GDM1 (cell line): ENCODE measurements around the gene RALGAPA2.
A peak's percentile ranks its signal among the peaks of the same experiment; 100 is the strongest.

Experiments
- DNase-seq: peaks from one replicate; lab custom pipeline; 2025; lab: John Stamatoyannopoulos, UW

The RALGAPA2 gene

DNA sequence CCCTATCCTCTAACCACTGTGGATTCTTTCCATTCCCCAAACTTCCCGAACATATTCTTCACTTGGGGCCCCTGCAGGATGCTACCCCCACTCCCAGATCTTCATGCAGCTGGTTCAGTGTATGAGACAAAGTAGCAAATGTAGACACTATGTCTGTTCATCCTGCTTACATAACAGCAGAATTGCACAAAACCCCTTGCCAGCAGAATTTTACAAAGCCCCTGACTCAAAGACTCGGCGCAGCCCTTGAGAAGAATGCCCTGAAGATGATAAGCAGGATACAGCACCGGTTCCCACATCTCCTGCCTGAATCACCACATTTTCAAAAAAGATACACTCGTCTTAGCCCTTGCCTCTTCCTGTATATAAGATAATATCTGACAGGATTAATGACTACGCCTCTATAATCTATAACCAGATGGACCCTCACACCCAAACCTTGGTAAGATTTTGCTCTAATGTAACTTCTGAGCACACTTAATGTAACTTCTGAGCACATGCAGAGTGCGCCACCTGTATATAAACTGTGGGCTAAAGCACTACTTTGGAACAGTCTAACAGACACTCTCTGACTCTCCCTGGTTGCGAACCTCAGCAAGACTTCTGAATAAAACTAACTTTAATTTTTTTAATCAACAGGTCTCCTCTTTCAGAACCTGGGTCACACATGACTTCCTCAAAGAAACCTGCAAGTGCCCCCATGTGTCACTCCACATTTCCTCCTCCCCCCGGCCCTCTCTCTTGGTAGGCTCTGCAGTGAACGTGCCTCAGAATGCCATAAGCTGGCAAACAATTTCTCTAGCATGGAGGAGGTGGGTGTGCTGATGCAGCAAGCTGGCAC, 28.7 kb downstream of the RALGAPA2 start:
- no peak for DNase-seq

DNA sequence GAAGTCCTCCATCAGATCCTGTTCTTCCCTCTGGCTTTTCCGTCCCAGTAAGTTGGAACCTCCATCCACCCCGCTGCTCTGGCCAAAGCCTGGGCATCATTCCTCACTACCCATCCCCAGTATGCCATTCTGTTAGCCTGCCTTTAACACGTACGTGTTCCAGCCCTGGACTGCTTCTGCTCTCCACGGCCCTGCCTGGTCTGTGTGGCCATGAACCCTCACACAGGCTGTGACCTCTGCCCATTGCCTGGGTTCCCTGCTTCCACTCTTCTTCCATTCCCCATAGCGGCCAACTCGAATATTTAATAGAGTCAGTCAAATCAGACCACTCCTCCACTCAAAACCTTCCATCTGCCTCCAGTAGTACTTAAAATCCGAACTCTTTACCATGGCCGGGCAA, 29.4 kb downstream of the RALGAPA2 start:
- DNase-seq = no peak

DNA sequence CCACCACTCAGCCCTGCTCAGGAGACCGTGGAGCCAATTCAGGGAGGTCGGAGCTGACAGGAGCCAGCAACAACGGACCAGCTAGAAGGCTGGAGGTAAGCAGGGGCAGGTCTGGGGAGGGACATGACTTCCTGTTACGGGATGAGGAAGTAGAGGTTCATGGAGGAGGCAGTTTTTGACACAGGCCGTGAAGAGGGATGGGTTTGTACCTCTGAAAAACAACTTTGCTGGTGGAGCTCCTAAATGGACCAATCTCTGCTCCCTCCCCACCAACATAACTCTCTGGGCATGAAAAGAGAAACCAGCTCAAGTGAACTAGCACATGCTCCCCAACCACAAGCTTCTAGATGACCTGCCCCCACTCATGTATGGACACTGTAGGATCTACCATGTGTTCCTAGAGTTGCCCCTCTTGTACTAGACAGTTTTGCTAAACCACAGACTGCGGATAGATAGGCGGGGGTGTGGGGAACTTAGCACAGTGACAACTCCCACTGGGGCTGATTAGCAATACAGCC, 31.4 kb downstream of the RALGAPA2 start:
- no peak for DNase-seq

DNA sequence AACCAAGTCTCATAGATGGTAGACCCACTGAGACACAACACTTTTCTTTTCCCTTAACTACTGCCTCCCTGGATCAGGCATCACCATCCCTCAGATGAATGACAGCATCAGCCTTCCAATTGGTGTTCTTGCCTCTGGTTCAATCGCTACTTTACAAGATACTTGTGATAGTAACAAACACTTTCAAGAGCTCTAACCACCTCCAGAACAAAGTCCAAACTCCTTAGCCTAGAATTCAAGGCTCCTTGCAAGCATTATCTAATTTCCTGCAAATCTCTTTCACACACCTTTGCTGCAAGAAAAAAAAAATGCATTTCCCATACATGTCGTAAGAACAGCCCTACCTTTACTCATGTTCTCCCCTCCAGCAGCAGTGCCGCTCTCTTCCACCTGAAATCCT, 33.1 kb downstream of the RALGAPA2 start:
- no peak for DNase-seq

DNA sequence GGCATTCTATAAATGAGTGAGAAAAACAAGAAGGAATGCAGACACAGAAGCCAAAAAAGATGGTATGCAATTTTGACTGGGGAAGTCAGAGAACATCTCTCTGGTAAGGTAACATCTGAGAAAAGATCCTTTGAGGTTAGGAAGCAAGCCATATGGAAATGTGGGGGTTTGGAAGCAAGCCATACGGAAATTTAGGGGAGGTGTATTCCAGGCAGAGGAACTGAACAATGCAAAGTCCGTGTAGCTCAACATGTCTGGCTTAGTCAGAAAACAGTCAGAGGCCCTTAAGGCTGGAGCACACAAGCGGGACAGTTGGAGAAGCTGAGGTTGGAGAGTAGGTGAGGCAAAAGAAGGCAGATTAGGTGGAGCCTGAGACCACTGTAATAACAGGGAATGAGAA, 35.3 kb downstream of the RALGAPA2 start:
- DNase-seq = no peak

DNA sequence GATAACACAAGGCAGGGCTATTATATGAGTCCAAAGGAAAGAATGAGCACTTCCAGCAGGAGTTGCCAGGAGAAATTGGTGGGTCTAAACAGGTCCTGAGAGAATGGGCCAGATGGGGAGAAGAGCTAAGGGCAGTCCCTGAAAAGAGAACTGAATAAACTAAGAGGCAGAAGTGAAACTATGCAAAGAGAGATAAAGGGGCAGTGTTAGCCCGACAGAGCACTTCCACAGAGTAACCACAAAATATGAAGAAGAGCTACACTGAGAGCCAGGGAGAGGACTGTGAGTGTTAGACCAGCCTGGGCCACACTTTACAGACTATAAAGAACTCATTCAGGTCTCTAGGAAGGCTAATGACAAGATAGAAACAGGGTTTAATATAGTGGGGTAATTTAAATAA, 43.8 kb downstream of the RALGAPA2 start:
- DNase-seq = peak; percentile 16

DNA sequence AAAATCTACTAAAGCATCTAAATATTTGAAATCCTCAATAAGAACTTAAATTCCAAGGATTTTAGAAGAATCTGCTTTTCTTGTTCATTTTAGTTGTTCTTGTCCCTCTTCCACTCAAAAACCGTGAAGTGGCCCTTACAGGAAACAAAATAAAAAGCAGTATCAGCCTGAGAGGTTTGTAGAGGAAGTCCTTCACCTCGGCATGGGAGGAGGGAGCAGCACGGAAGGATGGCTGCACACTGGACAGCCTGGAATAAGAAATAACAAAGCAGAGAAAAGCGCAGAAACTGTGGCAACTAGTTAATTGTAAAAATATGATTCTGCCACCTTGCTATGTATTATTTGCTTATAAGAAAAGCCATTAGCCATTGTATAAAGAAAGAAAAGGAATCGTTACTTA, 46.1 kb downstream of the RALGAPA2 start:
- no peak for DNase-seq

DNA sequence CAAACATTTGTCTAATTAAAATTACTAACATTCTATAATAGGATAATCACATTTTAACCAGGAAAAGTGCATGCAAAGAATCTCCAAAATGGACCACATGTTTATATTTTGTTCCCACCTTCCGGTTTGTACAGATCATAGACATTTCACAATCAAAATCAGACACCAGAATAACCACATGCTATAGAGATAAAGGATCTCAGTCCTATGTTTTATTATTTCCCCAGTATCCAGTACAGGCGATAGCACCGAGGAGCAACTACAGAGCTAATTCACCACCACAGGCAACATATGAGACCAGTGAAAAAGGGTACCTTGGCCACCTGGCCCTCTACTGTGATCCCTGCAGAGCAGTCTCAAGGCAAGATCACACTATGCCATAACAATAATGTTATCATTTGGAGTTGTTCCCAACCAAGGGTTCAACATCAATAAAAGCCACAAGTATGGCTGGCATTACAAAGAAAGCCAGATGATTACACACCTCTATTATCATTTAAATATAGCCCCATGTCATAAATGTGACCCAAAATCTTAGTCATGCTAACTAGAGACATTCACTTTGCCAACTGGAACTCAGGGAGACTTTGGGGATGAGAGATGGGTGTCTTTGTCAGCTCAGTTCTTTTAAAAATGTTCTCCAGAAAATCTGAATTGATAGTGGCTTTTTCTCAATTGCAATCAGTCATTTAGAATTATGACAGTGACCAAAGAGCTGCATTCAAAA, 46.7 kb downstream of the RALGAPA2 start:
- DNase-seq = no peak

DNA sequence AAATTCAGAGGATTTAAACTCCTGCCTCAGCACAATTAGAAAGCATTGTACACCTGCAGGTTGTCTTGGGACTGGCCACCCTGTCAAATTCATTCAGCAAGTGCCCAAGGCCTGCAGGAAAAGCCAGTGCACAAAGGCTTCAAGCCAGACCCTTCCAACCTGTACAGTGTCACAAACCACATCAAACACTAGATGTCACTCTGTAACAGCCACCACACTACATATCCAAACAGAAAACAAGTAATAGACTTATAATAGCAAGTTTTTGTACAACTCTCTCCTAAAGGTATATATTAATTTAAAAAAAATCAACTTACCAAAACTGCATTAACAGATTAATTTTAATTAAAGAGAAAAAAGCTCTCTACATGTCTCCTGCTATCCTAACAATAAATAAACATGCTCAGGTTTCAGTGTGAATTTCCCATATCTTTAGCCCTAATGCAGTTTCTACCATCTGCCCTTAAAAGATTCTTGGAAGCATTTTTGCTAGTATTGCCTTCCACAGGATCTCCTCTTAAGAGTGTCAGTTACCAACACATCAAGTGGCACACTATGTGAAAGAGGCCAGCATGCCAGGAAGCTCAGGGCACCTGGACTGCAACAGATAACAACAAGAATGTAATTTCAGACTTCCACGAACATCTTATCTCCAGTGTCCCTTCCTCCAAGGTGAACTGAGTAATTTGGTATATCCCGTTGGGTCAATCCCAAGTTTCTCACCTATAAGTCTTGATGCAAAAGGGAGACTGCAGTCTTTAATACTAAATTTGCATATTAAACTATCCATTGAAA, 47.5 kb downstream of the RALGAPA2 start:
- peak; percentile 8 for DNase-seq

DNA sequence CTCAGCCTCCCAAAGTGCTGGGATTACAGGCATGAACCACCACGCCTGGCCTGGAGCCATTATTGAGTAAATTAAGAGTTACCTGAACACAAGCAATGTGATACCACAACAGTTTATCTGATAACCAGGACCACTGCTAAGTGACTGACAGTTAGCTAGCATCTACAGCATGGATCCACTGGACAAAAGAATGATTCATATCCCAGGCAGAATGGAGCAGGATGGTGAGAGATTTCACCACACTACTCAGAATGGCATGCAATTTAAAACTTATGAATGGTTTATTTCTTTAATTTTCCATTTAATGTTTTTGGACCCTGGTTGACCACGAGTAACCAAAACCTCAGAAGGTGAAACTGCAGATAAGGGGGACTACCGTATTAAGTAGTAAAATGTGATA, 48.6 kb downstream of the RALGAPA2 start:
- DNase-seq = no peak

DNA sequence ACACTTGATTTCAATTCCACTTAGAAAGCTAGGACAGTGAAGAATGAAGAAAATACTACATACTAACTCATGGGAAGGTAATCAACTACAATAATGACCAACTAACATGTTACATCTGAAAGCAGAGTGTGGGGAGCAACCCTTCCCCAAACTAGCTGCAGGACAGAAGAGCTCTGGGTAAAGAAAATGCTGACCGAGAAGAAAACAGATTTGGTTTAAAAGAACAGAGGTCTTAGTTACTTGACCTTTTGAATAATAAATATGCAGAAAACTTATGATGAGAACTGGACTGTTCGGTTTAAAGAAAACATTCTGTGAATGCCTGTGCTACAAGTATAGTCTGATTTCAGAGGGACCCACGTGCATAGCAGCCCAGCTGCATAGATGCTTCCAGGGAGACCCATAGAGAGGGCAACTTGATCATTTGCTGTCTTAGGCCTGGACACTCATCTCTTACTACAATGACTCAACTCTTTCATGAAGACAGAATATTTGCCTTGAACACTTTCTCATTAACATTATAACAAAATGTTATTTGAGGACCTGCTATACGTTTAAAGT, 53.5 kb downstream of the RALGAPA2 start:
- no peak for DNase-seq

DNA sequence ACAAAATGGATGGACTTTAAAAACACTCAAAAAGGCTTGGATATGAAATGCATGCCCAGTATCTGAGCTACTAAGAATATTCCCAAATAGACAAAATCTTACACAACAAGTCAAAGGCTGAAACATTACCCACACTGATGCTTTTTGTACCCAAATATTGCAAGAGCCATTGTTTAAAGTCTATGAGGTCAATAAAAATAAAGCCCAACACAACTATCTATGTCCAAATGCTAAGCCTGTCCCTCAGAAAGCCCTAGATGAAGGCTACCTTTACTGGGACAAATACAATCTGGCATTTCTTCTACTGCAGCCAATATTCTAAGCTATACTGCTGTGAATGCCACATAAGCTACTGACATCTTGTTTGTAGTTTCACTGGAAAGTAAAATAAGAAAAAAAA, 54.3 kb downstream of the RALGAPA2 start:
- no peak for DNase-seq

DNA sequence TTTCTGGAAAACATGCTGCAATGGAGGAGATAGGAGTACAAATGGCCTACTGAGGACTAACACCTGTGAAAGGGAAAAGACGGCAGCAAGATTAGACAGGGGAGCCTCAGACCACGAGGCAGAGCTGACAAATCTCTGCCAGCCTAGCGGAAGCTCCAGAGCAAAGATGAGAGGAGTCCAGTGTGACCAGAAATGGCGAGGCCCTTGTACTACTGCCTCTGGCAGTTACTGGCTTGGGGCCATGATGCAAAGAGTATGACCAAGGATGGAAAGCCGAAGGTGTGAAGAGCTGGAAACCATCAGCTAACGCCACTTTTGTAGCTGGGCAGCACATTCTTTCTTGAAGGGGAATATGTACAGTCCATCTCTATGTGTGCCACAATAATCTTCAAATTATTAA, 55.4 kb downstream of the RALGAPA2 start:
- DNase-seq = no peak

DNA sequence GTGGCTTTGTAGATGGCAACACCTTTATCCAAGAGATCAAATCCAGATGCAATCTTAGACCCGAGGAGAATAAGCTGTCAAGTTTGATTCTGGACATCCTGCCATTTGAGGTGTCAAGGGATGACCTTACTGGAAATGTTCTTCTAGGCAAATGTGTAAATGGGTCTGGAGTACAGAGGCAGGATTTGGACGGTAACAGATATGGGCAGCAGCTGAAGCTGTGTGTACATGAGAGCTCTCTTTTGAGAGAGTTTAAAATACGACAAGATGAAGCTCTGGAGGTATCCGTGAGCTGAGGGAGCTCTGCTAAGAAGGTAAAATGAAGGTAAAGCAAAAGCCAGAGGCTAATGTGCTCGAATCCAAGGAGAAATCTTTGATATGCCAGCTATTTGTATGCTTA, 56.6 kb downstream of the RALGAPA2 start:
- DNase-seq = no peak

DNA sequence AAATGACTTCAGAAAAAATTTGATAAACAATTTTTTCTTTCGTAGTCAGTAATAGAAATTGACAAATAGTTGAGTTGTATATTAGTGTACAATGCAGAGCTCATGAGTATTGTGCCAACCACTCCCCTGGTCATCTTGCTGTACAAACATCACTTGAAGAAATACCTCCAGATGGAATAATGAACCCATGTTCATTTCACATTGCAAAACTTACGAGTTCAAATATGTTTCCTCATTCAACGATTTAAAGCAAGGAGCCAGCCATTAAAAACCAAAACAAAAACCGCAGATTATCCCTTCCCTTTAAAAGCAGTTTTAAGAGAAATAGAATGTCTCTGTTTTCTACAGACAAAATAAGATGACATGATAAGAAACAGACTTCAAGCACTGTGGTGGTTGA, 62.5 kb downstream of the RALGAPA2 start:
- no peak for DNase-seq

DNA sequence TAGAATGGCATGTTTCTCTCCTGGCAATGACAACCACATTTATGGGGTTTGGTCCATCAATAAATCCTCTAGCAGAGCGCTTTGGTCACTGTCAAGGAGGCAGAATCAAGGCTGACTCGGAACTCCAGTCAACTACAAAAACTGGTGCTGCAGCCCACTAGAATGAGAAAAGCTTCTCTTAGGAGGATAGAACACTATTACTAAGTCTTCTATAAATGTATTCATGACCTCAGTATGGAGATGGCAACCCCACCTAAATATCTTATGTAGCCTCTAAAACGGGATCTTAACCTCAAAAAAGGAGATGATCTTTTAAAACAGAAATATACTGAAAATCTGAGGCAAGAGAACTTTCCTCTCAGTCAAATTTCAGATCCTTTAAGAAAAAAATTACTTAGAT, 68.5 kb downstream of the RALGAPA2 start:
- DNase-seq = no peak

DNA sequence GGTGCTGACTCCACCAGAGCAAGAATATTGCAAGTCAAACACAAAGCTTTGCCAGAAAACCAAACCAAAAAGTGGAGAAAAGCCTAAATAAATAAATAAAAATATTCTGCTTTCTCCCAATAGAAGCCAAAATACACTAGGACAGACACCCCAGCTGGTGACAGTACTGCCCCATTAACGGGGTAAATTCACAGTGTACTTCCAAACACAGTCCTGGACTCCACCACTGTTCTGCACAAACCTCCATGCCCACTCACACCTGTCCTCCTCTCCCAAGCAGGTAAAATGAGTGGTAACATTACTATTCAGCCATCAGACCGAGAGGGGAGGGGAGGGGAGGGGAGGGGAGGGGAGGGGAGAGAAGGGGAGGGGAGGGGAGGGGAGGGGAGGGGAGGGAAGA, 70.7 kb downstream of the RALGAPA2 start:
- no peak for DNase-seq

DNA sequence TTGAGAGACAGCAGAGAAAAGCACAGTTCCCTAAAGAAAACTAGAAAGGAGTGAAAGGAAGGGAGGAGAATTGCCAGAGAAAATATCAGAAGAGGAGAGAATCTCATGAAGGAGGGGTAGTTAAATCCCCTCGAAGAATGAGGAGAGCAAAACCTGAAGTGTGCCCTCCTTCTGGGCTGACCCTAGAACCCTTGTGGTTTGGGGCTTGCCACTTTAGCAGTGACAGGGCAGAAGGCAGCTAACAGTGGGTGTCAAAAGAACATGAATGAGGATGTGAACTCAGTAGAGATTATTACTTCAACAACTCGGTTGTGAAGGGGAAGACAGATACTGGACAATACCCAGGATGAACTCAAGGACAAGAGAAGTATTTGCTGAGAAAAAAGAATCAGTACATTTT, 73.6 kb downstream of the RALGAPA2 start:
- DNase-seq = no peak

DNA sequence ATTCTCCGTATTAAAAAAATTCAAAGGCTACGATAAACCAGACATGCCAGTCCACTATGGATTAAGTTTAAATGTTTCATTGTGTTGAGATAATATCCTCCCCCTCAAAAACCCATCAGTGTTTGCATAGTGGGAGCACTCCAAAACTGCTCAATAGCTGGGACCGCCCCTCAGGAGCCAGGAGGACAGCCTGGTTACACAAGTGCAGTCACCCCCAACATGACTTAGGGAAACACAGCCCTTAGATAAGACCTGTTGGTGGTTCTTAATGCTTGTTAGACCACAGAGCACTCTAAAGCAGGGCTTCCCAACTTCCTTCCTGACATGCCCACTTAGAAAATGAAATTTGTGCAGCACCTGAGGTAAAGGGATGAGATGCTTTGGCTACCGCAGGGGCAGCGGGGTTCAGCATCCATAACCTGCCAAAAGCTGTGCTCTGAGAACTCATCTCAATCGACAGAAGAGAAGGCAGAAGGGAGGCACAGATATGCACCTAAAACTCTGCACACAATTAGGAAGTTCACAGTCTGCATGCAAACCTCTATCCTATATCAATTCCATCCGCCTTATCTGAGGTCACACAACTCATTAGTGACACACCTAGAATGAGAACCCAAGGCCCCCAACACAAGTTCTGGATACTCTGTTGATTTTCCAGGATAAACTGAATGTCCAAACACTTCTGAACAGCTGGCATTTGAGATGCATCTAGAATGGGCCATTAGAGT, 74.3 kb downstream of the RALGAPA2 start:
- DNase-seq = peak; percentile 4

DNA sequence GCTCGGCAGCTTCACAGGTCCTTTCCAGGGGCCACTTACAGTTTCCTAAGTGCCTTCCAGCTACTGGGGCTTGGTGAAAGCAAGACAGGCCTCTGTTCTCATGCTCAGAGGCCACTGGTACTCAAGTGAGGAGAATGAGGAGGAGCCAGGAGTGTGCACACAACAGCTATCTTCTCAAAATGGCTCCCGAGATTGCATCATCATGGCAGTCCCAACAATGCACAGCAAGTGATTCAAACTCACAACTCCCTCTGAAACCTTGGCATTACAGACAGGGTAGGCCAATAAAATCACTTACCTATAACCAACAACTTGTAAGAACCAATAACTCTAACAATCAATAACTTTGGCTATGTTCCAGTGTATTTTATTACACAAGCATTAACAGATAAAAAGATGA, 77.4 kb downstream of the RALGAPA2 start:
- DNase-seq = no peak

DNA sequence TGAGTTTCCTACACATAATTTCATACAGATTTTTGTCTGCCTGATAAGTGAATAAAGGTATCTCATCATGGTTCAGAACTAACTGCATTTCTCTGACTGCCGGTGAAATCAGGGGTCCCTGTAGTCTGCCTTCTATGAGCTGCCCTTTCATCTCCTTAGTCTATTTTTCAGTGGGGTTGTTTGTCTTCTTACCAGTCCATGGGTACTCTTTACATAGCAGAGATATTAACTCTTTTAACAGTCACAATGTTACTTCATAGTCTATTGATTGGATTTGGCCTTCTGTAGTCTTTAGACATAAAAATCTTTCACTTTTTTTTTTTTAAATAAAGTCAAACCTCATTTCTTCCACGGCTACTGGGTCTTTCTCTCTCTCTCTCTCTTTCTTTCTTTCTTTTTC, 79.8 kb downstream of the RALGAPA2 start:
- no peak for DNase-seq

DNA sequence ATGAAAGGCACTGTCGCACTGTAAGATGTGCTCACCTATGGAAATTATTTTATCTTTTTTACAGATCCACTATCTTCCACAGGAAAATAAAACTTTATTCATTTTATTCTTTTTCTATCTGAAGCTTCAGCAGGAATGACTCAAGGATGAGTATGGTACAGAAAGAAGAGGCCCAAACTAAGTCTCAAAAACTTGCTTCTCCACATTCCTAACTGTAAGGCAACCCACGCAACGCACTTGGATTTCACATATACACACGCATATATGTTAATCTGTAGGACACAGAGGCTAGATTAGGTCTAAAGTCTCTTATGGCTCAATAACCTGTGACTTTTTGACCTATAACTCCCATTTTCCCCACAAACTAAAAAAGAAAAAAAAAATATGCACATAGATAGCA, 81.9 kb downstream of the RALGAPA2 start:
- no peak for DNase-seq
